Type B pancreatic cell (in vitro differentiated cells): Measurements from ENCODE around the gene PRB2. TPM values are rescaled to one million over a fixed set of nuclear protein-coding genes. Genes with fewer than 3 reads are reported as not detected.
"Not testable (repeated sequence)": the region's sequence is repeated elsewhere in the genome, so short reads cannot be mapped to it uniquely, and the experiment has no call there.

Experiments used
- DNase-seq: peaks from one replicate; pipeline ENCODE4 v3.0.0; 2021; ENCODE audit warnings: mixed read lengths; ENCODE audit not compliant: unreplicated experiment; ENCODE audit errors: extremely low spot score
- H3K27ac Mint-ChIP-seq: 2 replicates; pipeline ENCODE4 v1.8.0; 2021; ENCODE audit warnings: mild to moderate bottlenecking, mixed read lengths
- H3K27me3 Mint-ChIP-seq: 2 replicates; pipeline ENCODE4 v1.8.0; 2021; ENCODE audit warnings: mixed read lengths
- H3K36me3 Mint-ChIP-seq: 2 replicates; pipeline ENCODE4 v1.8.0; 2021; ENCODE audit warnings: mixed read lengths
- H3K4me1 Mint-ChIP-seq: one replicate; pipeline ENCODE4 v1.8.0; 2021; ENCODE audit warnings: mixed read lengths; ENCODE audit not compliant: unreplicated experiment
- H3K4me3 Mint-ChIP-seq: 2 replicates; pipeline ENCODE4 v1.8.0; 2021; ENCODE audit warnings: mild to moderate bottlenecking, mixed read lengths
- H3K9me3 Mint-ChIP-seq: 2 replicates; pipeline ENCODE4 v1.8.0; 2021; ENCODE audit warnings: mixed read lengths
- CTCF ChIP-seq: fragments of 200-600 bp; sonication (generic); conservative IDR thresholded peaks from 2 replicates; pipeline ENCODE4 v1.5.0; 2021; ENCODE audit warnings: antibody characterized with exemption, mild to moderate bottlenecking
- total RNA-seq: library from RNA; stranded (reverse); gene quantifications from 2 replicates; pipeline ENCODE4 v1.2.1, GENCODE V29; 2021; ENCODE audit warnings: low replicate concordance

Gene PRB2
- total RNA-seq, 1 donor from 2014 or later, result not detected

- Mint-ChIP-seq H3K4me1 (no peaks in the 10 kb centered on the region), H3K27me3 (no peaks in the 10 kb centered on the region), H3K36me3 (no peaks in the 10 kb centered on the region), H3K9me3 (no peaks in the 10 kb centered on the region), H3K27ac (no peak overlapping the region), H3K4me3 (no peak overlapping the region)
- TF ChIP-seq CTCF, result no peak
- DNase-seq, result no peak
Measured at GRCh38 chr12:11408096-11408495, 12.7 kb upstream of the PRB2 start.

GRCh38 chr12:11397366-11397765, 2.0 kb upstream of the PRB2 start:
- no peaks in the 10 kb centered on the region for H3K36me3 Mint-ChIP-seq
- no peak for DNase-seq
- no peak overlapping the region for H3K27ac Mint-ChIP-seq
- peaks cover 3% of the 10 kb centered on the region for H3K27me3 Mint-ChIP-seq
- H3K9me3 Mint-ChIP-seq, result no peaks in the 10 kb centered on the region
- no peak overlapping the region for H3K4me3 Mint-ChIP-seq
- no peak for TF ChIP-seq CTCF
- no peaks in the 10 kb centered on the region for H3K4me1 Mint-ChIP-seq

GRCh38 chr12:11391456-11391855, 3.9 kb downstream of the PRB2 start:
- not testable (repeated sequence) for H3K27ac Mint-ChIP-seq, H3K4me3 Mint-ChIP-seq, DNase-seq, H3K27me3 Mint-ChIP-seq, H3K36me3 Mint-ChIP-seq, H3K4me1 Mint-ChIP-seq, H3K9me3 Mint-ChIP-seq

- H3K9me3 Mint-ChIP-seq, H3K27ac Mint-ChIP-seq, H3K36me3 Mint-ChIP-seq, DNase-seq, H3K4me3 Mint-ChIP-seq, H3K4me1 Mint-ChIP-seq, H3K27me3 Mint-ChIP-seq: not testable (repeated sequence)
Measured at GRCh38 chr12:11377420-11377819, 17.9 kb downstream of the PRB2 start.

GRCh38 chr12:11361151-11361550, 34.2 kb downstream of the PRB2 start:
- Mint-ChIP-seq H3K36me3 (no peaks in the 10 kb centered on the region), H3K4me3 (no peak overlapping the region), H3K27me3 (peaks cover 4% of the 10 kb centered on the region), H3K9me3 (no peaks in the 10 kb centered on the region), H3K27ac (no peak overlapping the region), H3K4me1 (no peaks in the 10 kb centered on the region)
- DNase-seq, result no peak
- TF ChIP-seq CTCF, result no peak

GRCh38 chr12:11360205-11360883, 35.0 kb downstream of the PRB2 start:
- not testable (repeated sequence) for H3K27me3 Mint-ChIP-seq

GRCh38 chr12:11351736-11352135, 43.6 kb downstream of the PRB2 start:
- H3K4me3 Mint-ChIP-seq, H3K9me3 Mint-ChIP-seq, H3K4me1 Mint-ChIP-seq, H3K36me3 Mint-ChIP-seq, H3K27ac Mint-ChIP-seq, DNase-seq: not testable (repeated sequence)
- H3K27me3 Mint-ChIP-seq, result peaks cover 11% of the 10 kb centered on the region

More at GRCh38 chr12:11360205-11360883, 35.0 kb downstream of the PRB2 start:
- H3K36me3 Mint-ChIP-seq, H3K4me3 Mint-ChIP-seq, H3K4me1 Mint-ChIP-seq, DNase-seq, H3K9me3 Mint-ChIP-seq, H3K27ac Mint-ChIP-seq: not testable (repeated sequence)

GRCh38 chr12:11348439-11348838, 46.9 kb downstream of the PRB2 start:
- H3K4me1 Mint-ChIP-seq, result no peaks in the 10 kb centered on the region
- no peaks in the 10 kb centered on the region for H3K27me3 Mint-ChIP-seq
- no peak for TF ChIP-seq CTCF
- no peaks in the 10 kb centered on the region for H3K9me3 Mint-ChIP-seq
- no peaks in the 10 kb centered on the region for H3K36me3 Mint-ChIP-seq
- no peak for DNase-seq
- no peak overlapping the region for H3K27ac Mint-ChIP-seq
- no peak overlapping the region for H3K4me3 Mint-ChIP-seq
